Transverse colon (tissue), 4 donors: ENCODE results near the gene IKZF2. TPM values are rescaled to one million over a fixed set of nuclear protein-coding genes. Genes with fewer than 3 reads are reported as not detected.

Experiments
- DNase-seq: peaks from one replicate; pipeline ENCODE4 v3.0.0-alpha.2; 2019
- H3K27ac ChIP-seq, 4 donors: fragments of 200-600 bp; sonication (generic); 2 replicates each; pipeline ENCODE4 v1.5.1; 2016 to 2018; ENCODE audit warnings: inconsistent platforms in 4 of 4
- H3K27me3 ChIP-seq: fragments of 200-600 bp; sonication (generic); 2 replicates; pipeline ENCODE4 v1.5.1; 2017; ENCODE audit warnings: inconsistent platforms
- H3K36me3 ChIP-seq, 4 donors: fragments of 200-600 bp; sonication (generic); 2 replicates each; pipeline ENCODE4 v1.5.1; 2017 to 2019; ENCODE audit warnings: inconsistent platforms in 4 of 4
- H3K4me1 ChIP-seq, 4 donors: fragments of 200-600 bp; sonication (generic); 2 replicates each; pipeline ENCODE4 v1.5.1; 2017 to 2020; ENCODE audit warnings: inconsistent platforms in 4 of 4
- H3K4me3 ChIP-seq, 4 donors: fragments of 200-600 bp; sonication (generic); 1 replicate in 1 of 4; 2 replicates in 3 of 4; pipeline versions ENCODE4 v1.5.1 to v1.6.1; 2017 to 2019; ENCODE audit warnings: inconsistent platforms in 4 of 4
- H3K9me3 ChIP-seq, 2 donors: fragments of 200-600 bp; sonication (generic); 2 replicates each; pipeline ENCODE4 v1.5.1; 2017 to 2019; ENCODE audit warnings: inconsistent platforms in 2 of 2
- CTCF ChIP-seq, 5 experiments: fragments of 200-600 bp in 3 of 5; fragments of 450-650 bp in 2 of 5; sonication (generic) in 3 of 5; IDR thresholded peaks; 1 replicate in 2 of 5; 2 replicates in 3 of 5; pipeline ENCODE4 v1.5.1; 2016 to 2017; ENCODE audit warnings: antibody characterized with exemption in 5 of 5, inconsistent platforms in 3 of 5, mild to moderate bottlenecking in 2 of 5, moderate library complexity in 1 of 5
- EP300 ChIP-seq: sonication (generic); formaldehyde crosslinking; IDR thresholded peaks from one replicate; pipeline ENCODE4 v1.6.1; 2017; ENCODE audit warnings: antibody characterized with exemption, low read depth
- POLR2A ChIP-seq: fragments of 450-650 bp; IDR thresholded peaks from one replicate; pipeline ENCODE4 v1.6.1; 2016; ENCODE audit warnings: antibody characterized with exemption, mild to moderate bottlenecking, moderate library complexity
- POLR2AphosphoS5 ChIP-seq, 3 donors: sonication (generic); formaldehyde crosslinking; IDR thresholded peaks; one replicate each; pipeline ENCODE4 v1.6.1; 2016; ENCODE audit warnings: antibody characterized with exemption in 3 of 3
- WGBS, 2 donors: methylation state at CpG; one replicate each; pipeline ENCODE4 v1.1.5; 2018; ENCODE audit warnings: low coverage in 1 of 2; 5-methylcytosine and 5-hydroxymethylcytosine counted together
- in situ Hi-C, 4 donors: fragments of 200-750 bp; cut with MboI; loops; one replicate each; pipeline versions ENCODE4 v1.15.0 to v1.15.1; 2017; ENCODE audit warnings: low sequenced_read_pairs in 3 of 4, low pct_ligation_motif_present in 1 of 4, low pct_unique_long_range_greater_than_20kb in 1 of 4
- intact Hi-C: fragments of 100-400 bp; cut with DNase I; formaldehyde crosslinking; loops from one replicate; pipeline ENCODE4 v1.15.1; 2023; ENCODE audit warnings: low total_unique reads
- total RNA-seq, 4 donors: library from RNA; depleted of rRNA; stranded (reverse); fragments of >200 nt; gene quantifications; one replicate each; pipeline ENCODE4 v1.1.0, GENCODE V29; 2016

Gene IKZF2
- total RNA-seq, 4 donors from 2014 or later = 1.8 to 15.6 (median 12.3) TPM

- intact Hi-C loops = no loop called here
- in situ Hi-C loops = no loop called here
Observed at GRCh38 chr2:213018340-213018901, 133.0 kb downstream of the IKZF2 start.

GRCh38 chr2:213017404-213017803 lies 134.0 kb downstream of the IKZF2 start:
- H3K27me3 ChIP-seq = no peaks in the 10 kb centered on the region
- in situ Hi-C loops = no loop called here
- WGBS, 2 donors = 91 to 100% methylated on average over 1 of the region's 1 CpG

More at GRCh38 chr2:213018340-213018901, 133.0 kb downstream of the IKZF2 start:
- Histone ChIP-seq H3K27me3 (no peaks in the 10 kb centered on the region), H3K4me1 (no peaks in the 10 kb centered on the region), H3K4me3 (no peak overlapping the region), H3K36me3 (no peaks in the 10 kb centered on the region), H3K9me3 (no peaks in the 10 kb centered on the region), H3K27ac (no peak overlapping the region)
- TF ChIP-seq EP300 (no peak), CTCF (IDR thresholded peaks at IDR 0.05) (no peak), POLR2AphosphoS5 (IDR thresholded peaks at IDR 0.05) (no peak), POLR2A (no peak)
- no peak for DNase-seq

GRCh38 chr2:213016984-213017351 lies 134.4 kb downstream of the IKZF2 start:
- intact Hi-C loops (no loop called here), in situ Hi-C loops (no loop called here)
- no peak for TF ChIP-seq CTCF (IDR thresholded peaks at IDR 0.05)
- TF ChIP-seq POLR2AphosphoS5 (IDR thresholded peaks at IDR 0.05) = no peak
- no peak for TF ChIP-seq POLR2A
- TF ChIP-seq EP300 = no peak
- Histone ChIP-seq H3K27me3 (no peaks in the 10 kb centered on the region), H3K36me3 (no peaks in the 10 kb centered on the region), H3K9me3 (no peaks in the 10 kb centered on the region), H3K27ac (no peak overlapping the region), H3K4me3 (no peak overlapping the region), H3K4me1 (no peaks in the 10 kb centered on the region)
- 74 to 88% methylated on average over 4 of the region's 4 CpGs for WGBS, 2 donors
- DNase-seq = no peak

More at GRCh38 chr2:213017404-213017803, 134.0 kb downstream of the IKZF2 start:
- intact Hi-C loops = no loop called here
- H3K36me3 ChIP-seq = no peaks in the 10 kb centered on the region
- no peaks in the 10 kb centered on the region for H3K4me1 ChIP-seq
- TF ChIP-seq CTCF (IDR thresholded peaks at IDR 0.05) (no peak), POLR2AphosphoS5 (IDR thresholded peaks at IDR 0.05) (no peak), EP300 (no peak), POLR2A (no peak)
- H3K4me3 ChIP-seq = no peak overlapping the region
- H3K9me3 ChIP-seq = no peaks in the 10 kb centered on the region
- DNase-seq = no peak
- no peak overlapping the region for H3K27ac ChIP-seq

DNA sequence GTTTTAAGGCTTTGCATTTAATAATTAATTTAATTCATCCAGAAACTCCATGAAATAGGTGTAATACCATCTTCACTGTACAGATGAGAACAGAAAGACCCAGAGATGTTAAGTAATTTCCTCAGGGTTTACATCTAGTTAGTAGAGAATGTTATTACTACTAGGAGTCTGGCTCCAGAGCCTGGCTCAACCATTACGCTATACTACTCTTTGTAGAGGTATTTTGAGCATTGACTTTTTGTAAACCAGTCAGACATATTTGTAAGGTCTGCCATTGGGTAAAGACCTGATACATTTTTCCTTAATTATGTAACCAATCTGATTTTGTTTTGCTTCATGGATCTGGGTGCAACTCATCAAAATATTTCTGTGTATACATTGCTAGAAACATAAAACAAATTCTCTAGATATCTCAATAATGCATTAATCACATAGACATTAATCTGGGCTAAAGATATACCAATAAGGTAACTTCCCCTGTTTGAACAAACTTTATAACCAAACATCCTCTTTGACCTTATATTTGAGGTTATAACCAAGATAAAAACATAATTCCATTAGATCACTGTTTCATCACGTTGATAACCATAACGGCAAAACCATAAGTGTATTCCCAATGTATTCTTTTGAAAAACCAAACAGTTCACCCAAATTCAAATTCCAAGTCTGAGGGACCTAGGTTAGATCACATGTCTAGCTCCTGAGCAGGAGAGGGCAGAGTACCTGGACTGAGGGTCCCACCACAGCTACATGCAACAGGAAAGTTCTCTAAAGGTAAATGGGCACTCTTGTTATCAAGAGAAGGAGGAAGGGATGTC lies 135.0 kb downstream of the IKZF2 start:
- no peak for DNase-seq
- in situ Hi-C loops (no loop called here), intact Hi-C loops (no loop called here)
- no peak overlapping the region for H3K27ac ChIP-seq
- no peak overlapping the region for H3K4me3 ChIP-seq
- 90 to 92% methylated on average over 2 to 3 of the region's 3 CpGs for WGBS, 2 donors
- no peaks in the 10 kb centered on the region for H3K4me1 ChIP-seq
- H3K27me3 ChIP-seq = no peaks in the 10 kb centered on the region
- no peaks in the 10 kb centered on the region for H3K36me3 ChIP-seq
- no peaks in the 10 kb centered on the region for H3K9me3 ChIP-seq
- no peak for TF ChIP-seq POLR2A
- TF ChIP-seq POLR2AphosphoS5 (IDR thresholded peaks at IDR 0.05) = no peak
- no peak for TF ChIP-seq EP300
- TF ChIP-seq CTCF (IDR thresholded peaks at IDR 0.05) = no peak
